GM18870 (cell line): Measurements from ENCODE around the gene TMEM45B.
A peak's percentile ranks its signal among the peaks of the same experiment; 100 is the strongest.
"Not testable (repeated sequence)": the region's sequence is repeated elsewhere in the genome, so short reads cannot be mapped to it uniquely, and the experiment has no call there.

Experiments used
- ATAC-seq: cut with Tn5 transposase; IDR thresholded peaks from one replicate; pipeline ENCODE4 v1.9.1; 2021; ENCODE audit warnings: moderate library complexity; ENCODE audit not compliant: unreplicated experiment

TMEM45B gene

GRCh38 chr11:129849447-129850130 lies 33.9 kb downstream of the TMEM45B start:
- no peak for ATAC-seq

GRCh38 chr11:129852125-129852740 lies 36.6 kb downstream of the TMEM45B start:
- no peak for ATAC-seq

- ATAC-seq, result no peak
These were observed 38.0 kb downstream of the TMEM45B start for GRCh38 chr11:129853518-129854231.

GRCh38 chr11:129854232-129854805 lies 38.7 kb downstream of the TMEM45B start:
- no peak for ATAC-seq

GRCh38 chr11:129855086-129855485 lies 39.4 kb downstream of the TMEM45B start:
- ATAC-seq, result no peak

GRCh38 chr11:129856036-129856435 lies 40.4 kb downstream of the TMEM45B start:
- no peak for ATAC-seq

GRCh38 chr11:129861702-129862522 lies 46.3 kb downstream of the TMEM45B start:
- ATAC-seq, result no peak

GRCh38 chr11:129864811-129865210 lies 49.2 kb downstream of the TMEM45B start:
- no peak for ATAC-seq

- no peak for ATAC-seq
These were observed 50.1 kb downstream of the TMEM45B start for GRCh38 chr11:129865701-129866100.

GRCh38 chr11:129866311-129866710 lies 50.7 kb downstream of the TMEM45B start:
- no peak for ATAC-seq

GRCh38 chr11:129868626-129869025 lies 53.0 kb downstream of the TMEM45B start:
- not testable (repeated sequence) for ATAC-seq

- no peak for ATAC-seq
These were observed 56.3 kb downstream of the TMEM45B start for GRCh38 chr11:129871914-129872313.

- no peak for ATAC-seq
These were observed 64.7 kb downstream of the TMEM45B start for GRCh38 chr11:129880311-129880710.

GRCh38 chr11:129881570-129882170 lies 66.0 kb downstream of the TMEM45B start:
- ATAC-seq, result no peak

GRCh38 chr11:129884581-129884980 lies 68.9 kb downstream of the TMEM45B start:
- ATAC-seq, result no peak

GRCh38 chr11:129885381-129885780 lies 69.7 kb downstream of the TMEM45B start:
- no peak for ATAC-seq

- ATAC-seq, result no peak
These were observed 72.8 kb downstream of the TMEM45B start for GRCh38 chr11:129888451-129888850.

- peak; percentile 27 for ATAC-seq
These were observed 78.9 kb downstream of the TMEM45B start for GRCh38 chr11:129894278-129895125.
